GM10248 (cell line): ENCODE data around the gene UBE2D3.

ENCODE experiments used
- CTCF ChIA-PET: fragments of 300-600 bp; sonication (Branson Sonifier 250); formaldehyde crosslinking; extraction: SDS; loops from one replicate; lab custom pipeline; 2021; ENCODE audit warnings: antibody characterized with exemption; lab: Yijun Ruan, JAX
- POLR2A ChIA-PET: fragments of 350-650 bp; sonication (Branson Sonifier 250); formaldehyde crosslinking; extraction: SDS; loops from one replicate; lab custom pipeline; 2020; ENCODE audit warnings: antibody characterized with exemption; lab: Yijun Ruan, JAX
- DNase-seq: peaks from one replicate; pipeline ENCODE4 v3.0.0; 2012; ENCODE audit errors: extremely low spot score
- TF ChIP-seq, protein P1 (sequence below): IDR thresholded peaks from 2 replicates; pipeline ENCODE4 v1.5.1; 2012; ENCODE audit warnings: mild to moderate bottlenecking, low read depth; ENCODE audit errors: extremely low read depth, missing control alignments, control extremely low read depth

Gene UBE2D3

DNA sequence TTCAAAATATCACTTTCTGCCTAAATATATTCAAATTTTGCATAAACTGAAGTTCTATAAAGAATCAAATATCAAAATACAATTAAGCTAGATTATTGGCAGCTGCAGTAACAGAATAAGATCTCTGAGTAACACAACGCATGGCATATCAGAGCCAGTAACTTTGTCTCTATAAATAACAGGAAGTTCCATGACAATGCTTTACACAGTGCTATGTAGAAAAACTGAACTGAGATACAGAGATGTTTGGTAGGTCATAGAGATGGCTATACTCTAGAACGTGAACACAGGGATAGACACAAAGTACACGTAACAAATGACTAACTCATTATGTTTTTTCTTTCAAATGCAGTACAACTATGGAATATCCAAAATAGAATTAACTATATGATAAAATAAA, 18.2 kb downstream of the UBE2D3 start:
- ChIA-PET CTCF (interaction anchor here (0.7 to 1.9 kb wide), 3 partner anchors 14 to 283 kb away, joined by 3 to 10 read pairs (median 4); no protein-coding TSS in a partner anchor), POLR2A (interaction anchor here (0.7 to 1.0 kb wide), 2 partner anchors 9 to 19 kb away, joined by 3 read pairs; partner anchors contain the start of gene UBE2D3)

DNA sequence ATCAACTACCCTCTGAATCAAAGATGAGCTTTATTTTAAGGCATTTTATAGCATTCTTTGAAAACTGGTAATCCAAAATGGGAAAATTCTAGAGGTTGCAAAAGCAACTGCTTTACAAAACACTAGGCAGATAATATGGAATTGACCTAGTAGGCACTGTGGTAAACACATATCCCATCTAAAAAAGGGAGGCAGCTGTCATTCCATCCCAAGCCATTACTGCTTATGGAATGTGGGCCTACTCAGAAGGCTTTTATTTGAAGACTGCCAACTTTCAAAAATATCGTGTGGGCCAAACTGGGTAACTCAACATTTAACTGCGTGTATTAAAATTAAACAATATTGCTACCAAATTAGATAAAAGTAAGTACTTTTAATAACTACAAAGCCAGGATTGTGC, 19.3 kb downstream of the UBE2D3 start:
- ChIA-PET POLR2A (no interaction called here), CTCF (interaction anchor here (1.9 kb wide), 1 partner anchor 10 kb away, joined by 4 read pairs; no protein-coding TSS in a partner anchor)
- no peak for DNase-seq
- TF ChIP-seq, protein P1, sequence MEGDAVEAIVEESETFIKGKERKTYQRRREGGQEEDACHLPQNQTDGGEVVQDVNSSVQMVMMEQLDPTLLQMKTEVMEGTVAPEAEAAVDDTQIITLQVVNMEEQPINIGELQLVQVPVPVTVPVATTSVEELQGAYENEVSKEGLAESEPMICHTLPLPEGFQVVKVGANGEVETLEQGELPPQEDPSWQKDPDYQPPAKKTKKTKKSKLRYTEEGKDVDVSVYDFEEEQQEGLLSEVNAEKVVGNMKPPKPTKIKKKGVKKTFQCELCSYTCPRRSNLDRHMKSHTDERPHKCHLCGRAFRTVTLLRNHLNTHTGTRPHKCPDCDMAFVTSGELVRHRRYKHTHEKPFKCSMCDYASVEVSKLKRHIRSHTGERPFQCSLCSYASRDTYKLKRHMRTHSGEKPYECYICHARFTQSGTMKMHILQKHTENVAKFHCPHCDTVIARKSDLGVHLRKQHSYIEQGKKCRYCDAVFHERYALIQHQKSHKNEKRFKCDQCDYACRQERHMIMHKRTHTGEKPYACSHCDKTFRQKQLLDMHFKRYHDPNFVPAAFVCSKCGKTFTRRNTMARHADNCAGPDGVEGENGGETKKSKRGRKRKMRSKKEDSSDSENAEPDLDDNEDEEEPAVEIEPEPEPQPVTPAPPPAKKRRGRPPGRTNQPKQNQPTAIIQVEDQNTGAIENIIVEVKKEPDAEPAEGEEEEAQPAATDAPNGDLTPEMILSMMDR = no peak

More for the DNA sequence above, 18.2 kb downstream of the UBE2D3 start:
- no peak for DNase-seq
- TF ChIP-seq, protein P1 = no peak

DNA sequence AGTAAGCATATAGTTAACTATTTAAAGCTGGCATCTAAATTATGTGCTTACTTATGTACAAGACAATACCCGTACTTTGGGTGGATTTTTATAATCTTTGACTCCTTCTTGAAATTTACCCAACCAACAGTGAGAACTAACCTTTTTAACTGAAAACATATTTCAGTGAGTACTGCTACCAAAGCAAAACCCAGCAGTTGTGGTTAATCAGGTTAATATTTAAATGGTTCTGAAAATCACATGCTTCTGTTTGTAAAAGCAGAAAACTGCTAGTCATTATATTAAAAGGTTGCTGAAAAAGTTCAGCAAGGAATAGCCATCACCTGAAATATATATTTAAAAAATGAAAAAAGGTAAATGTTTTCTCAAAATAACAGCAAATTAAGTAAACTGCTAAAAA, 20.0 kb downstream of the UBE2D3 start:
- CTCF ChIA-PET = interaction anchor here (1.1 to 1.9 kb wide), 2 partner anchors 11 to 292 kb away, joined by 3 to 4 read pairs; partner anchors contain the start of gene BDH2
- no peak for DNase-seq

DNA sequence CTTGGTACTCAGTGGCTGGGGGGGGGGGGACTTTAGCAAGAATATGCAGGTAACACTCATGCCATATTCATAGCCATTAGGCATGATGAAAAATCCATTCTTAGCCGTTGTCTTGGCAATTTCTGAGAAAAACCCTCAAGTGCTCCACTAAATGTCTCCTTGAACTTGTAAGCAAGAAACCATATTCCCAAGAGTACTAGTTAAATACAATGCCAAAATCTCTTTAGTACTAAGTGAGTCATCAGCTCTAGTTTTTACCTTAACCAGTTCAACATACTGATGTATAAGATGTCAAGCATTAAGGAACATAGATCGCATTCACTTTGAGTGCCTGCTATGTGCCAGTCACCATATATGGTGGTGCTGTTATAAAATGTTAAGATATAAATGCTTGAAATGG, 27.5 kb downstream of the UBE2D3 start:
- CTCF ChIA-PET = interaction anchor here (1.4 kb wide), 1 partner anchor 12 kb away, joined by 6 read pairs; no protein-coding TSS in a partner anchor
- TF ChIP-seq, protein P1 = no peak
- POLR2A ChIA-PET = no interaction called here
- DNase-seq = no peak

More for the DNA sequence above, 20.0 kb downstream of the UBE2D3 start:
- TF ChIP-seq, protein P1 = no peak
- POLR2A ChIA-PET = no interaction called here

DNA sequence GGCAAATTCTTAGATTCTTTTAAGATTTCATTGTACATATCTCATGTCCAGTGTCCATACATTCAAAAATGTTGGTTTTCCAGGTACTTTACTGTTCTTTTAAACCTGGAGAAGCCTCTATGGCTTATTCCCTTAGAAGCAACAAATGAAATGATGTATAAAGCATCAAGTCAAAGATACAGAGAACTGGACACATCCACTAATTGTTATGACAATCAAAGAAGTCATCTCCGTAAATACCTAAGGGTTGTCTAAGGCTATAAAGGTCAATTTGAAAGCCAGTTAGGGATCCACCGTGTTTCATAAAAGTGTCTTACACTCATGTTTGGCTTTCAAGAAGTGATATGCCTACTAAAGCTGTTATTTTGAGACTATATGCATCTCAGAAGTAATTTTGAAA, 32.4 kb downstream of the UBE2D3 start:
- POLR2A ChIA-PET = no interaction called here
- no peak for DNase-seq
- CTCF ChIA-PET = no interaction called here
- TF ChIP-seq, protein P1 = no peak

DNA sequence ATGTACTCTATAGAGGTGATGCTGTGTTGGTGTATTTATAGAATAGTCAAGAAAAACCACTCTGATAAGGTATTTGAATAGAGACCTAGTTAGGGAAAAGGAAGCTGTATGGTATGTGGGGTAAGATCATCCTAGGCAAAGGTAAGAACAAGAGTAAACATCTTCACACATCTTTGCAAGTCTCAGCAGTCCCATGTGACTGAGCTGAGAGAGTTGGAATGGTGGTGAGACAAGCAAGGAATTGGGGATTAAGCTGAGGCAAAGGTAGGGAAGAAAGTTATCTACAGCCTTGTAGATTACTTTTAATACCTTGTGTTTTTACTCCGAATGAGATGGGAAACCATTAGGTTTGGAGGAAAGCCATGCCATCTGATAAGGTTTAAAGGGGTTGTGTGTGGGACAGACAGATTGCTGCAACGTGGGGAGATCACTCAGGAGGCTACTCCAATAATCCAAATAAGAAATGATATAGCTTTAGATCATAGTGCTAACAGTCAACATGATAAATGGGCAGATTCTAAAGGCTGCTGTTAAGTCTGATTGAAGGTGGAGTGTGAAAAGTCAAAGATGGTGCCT, 34.9 kb downstream of the UBE2D3 start:
- ChIA-PET CTCF (interaction anchor here (1.0 to 2.6 kb wide), 6 partner anchors 9 to 25 kb away, joined by 3 to 8 read pairs (median 6); no protein-coding TSS in a partner anchor), POLR2A (no interaction called here)
- TF ChIP-seq, protein P1 = no peak
- DNase-seq = no peak
